Sigmoid colon (tissue), 4 donors: ENCODE measurements around the gene MTM1.

Experiments
- EP300 ChIP-seq, 4 donors: sonication (generic); formaldehyde crosslinking; IDR thresholded peaks; one replicate each; pipeline ENCODE4 v1.6.1; 2017; ENCODE audit warnings: antibody characterized with exemption in 4 of 4
- POLR2A ChIP-seq, 2 donors: fragments of 450-650 bp; IDR thresholded peaks; one replicate each; pipeline ENCODE4 v1.6.1; 2016; ENCODE audit warnings: antibody characterized with exemption in 2 of 2, mild to moderate bottlenecking in 2 of 2, moderate library complexity in 2 of 2
- POLR2AphosphoS5 ChIP-seq, 4 donors: sonication (generic); formaldehyde crosslinking; IDR thresholded peaks; one replicate each; pipeline ENCODE4 v1.6.1; 2017; ENCODE audit warnings: antibody characterized with exemption in 4 of 4
- TF ChIP-seq, protein P1 (sequence below), 4 experiments: fragments of 450-650 bp in 3 of 4; fragments of 200-600 bp in 1 of 4; IDR thresholded peaks; one replicate each; pipeline ENCODE4 v1.5.1; 2016 to 2019; ENCODE audit warnings: antibody characterized with exemption in 4 of 4, mild to moderate bottlenecking in 3 of 4, moderate library complexity in 2 of 4

DNA sequence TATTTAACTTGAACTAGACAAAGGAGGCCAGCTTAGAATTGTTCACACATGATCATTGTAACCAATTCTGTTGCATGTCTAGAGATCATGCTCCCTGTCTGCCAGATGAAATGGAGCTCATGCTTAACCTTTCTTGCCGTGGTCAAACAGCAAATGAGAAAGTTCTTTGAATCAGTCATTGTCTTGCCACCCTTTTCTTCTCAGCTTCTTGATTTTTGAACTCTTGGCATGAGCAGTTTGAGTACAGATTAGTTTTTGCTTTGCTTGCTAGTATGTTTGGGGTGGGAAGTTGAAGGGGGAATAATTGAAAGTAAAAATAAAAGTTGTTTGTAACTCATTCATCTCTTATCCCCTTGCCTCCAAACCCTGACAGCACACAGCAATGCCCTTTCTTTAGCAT is 4.7 kb downstream of the MTM1 start:
- TF ChIP-seq, protein P1, sequence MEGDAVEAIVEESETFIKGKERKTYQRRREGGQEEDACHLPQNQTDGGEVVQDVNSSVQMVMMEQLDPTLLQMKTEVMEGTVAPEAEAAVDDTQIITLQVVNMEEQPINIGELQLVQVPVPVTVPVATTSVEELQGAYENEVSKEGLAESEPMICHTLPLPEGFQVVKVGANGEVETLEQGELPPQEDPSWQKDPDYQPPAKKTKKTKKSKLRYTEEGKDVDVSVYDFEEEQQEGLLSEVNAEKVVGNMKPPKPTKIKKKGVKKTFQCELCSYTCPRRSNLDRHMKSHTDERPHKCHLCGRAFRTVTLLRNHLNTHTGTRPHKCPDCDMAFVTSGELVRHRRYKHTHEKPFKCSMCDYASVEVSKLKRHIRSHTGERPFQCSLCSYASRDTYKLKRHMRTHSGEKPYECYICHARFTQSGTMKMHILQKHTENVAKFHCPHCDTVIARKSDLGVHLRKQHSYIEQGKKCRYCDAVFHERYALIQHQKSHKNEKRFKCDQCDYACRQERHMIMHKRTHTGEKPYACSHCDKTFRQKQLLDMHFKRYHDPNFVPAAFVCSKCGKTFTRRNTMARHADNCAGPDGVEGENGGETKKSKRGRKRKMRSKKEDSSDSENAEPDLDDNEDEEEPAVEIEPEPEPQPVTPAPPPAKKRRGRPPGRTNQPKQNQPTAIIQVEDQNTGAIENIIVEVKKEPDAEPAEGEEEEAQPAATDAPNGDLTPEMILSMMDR (IDR thresholded peaks at IDR 0.05): no peak
- no peak for TF ChIP-seq POLR2AphosphoS5 (IDR thresholded peaks at IDR 0.05)
- no peak for TF ChIP-seq POLR2A (IDR thresholded peaks at IDR 0.05)
- no peak for TF ChIP-seq EP300 (IDR thresholded peaks at IDR 0.05)
